Stimulated activated naive CD4-positive, alpha-beta T cell treated with Interleukin-2 at 50 U/mL for 16 hours (primary cell): ENCODE measurements around the gene ARL14.
"Not testable (repeated sequence)": the region's sequence is repeated elsewhere in the genome, so short reads cannot be mapped to it uniquely, and the experiment has no call there.

Source experiments
- DNase-seq: peaks from one replicate; lab custom pipeline; 2025; lab: John Stamatoyannopoulos, UW

ARL14 gene

DNA sequence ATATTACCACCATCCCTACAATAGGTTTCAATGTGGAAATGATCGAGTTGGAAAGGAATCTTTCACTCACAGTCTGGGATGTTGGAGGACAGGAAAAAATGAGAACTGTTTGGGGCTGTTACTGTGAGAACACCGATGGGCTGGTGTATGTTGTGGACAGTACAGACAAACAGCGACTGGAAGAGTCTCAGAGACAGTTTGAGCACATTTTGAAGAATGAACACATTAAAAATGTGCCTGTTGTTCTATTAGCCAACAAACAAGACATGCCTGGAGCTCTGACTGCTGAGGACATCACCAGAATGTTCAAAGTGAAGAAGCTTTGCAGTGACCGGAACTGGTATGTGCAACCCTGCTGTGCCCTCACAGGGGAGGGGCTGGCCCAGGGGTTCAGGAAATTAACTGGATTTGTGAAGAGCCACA lies 510 bp downstream of the ARL14 start:
- no peak for DNase-seq

DNA sequence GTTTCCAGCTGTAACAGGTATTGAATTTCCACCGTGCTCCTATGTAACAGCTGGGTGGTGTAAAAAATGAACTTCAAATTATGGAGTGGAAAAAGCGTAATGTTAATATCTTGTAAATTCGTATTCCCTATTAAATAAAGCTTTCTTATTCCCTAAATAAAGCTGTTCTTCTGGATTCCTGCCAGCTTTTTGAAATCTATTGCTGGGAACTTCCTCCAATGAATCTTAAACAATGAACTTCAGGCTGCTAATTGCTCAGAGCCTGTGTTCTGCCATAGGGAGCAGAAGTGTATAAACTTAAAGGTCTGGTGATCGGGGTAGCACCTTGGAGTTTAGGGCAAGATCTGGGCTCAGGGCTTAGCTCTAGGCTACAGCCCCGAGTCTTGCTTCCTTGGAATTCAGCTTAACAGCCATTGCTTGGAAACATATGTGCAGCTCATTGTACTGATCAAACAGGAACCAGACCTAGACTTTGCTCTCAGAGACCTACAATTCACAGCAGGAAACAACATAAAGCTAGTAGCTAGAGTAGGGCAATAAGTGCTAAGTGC lies 1.4 kb downstream of the ARL14 start:
- DNase-seq: no peak

DNA sequence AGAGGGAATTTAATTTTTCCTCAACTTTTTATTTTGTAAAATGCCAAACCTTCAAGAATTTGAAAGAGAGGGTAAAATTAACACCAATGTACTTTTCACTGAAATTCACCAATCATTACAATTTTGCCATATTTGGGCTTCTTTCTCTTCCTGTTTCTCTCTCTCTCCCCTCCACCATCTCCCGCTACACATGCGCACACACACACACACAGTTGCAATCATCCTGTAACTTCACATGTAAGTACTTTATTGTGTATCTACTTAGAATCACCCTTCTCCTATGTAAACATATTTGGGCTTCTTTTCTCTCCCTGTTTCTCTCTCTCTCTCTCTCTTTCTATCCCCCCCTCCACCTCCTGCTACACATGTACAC lies 7.4 kb downstream of the ARL14 start:
- DNase-seq: no peak

DNA sequence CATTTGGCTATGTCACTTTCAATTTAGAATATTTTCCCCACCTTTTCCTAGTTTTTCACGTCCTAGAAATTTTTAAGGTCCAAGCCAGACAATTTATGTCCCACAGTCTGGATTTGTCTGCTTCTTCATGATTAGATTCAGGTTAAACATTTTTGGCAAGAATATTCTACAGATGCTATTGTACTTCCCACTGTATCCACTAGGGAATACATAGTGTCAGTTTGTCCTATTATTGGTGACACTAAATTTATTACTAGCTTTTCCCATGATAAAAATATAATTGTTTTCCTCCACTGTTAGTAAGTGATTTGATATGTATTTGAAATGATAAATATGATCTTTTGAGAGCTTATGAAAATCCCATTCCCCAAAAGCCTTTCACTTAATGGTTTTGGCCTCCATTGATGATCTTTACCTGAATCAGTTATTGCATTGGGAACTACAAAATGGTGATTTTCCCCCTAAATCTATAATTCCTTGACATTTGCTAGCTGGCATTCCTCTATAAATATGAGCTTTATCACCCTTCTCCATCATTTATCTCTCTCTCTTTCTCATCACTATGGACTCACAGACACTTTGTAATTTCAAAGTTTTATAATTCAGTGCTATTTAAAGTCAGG lies 8.3 kb downstream of the ARL14 start:
- DNase-seq: no peak

DNA sequence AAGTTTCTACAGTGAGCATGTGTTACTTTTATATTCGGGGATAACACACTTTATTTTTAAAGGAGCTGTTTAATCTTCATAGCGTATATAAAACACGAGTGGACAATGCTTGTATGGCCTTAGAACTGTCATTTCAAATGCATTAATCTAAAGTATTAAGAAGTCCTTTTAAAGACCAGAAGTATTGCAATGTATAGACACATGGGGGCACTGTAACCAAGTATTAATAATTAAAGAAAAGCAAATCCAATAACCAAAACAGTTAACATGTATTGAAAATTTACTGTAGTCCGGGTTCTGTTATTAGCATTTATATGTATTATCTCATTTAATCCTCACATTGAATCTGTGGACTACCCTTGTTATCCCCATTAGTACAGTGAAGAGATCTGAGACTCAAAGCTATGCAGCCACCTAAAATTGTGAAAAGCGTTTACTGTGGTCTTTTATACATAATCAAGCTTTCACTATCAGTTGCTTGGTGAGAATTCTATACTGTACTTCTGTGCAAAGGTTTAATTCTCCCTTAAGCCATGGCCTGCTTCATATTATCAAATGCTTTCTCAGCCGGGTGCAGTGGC lies 10.1 kb downstream of the ARL14 start:
- DNase-seq: no peak

DNA sequence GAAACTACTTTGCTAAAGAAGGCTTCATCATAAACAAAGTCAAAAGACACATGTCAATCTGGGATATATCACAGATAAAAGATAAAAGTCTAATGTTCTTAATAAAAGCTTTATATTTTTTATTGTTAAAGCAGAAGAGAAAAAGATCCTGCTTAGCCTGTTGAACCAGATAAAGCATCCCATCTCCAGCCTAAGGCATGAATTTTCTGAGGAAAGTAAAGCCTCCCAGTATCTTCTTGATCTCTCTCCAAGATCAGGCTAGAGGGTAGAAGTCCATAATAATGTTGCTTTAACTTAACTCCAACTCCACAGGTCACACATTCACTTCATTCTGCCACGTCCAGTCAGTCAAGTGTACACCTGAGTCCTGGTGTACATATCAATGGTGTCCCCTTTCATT lies 14.2 kb downstream of the ARL14 start:
- no peak for DNase-seq

DNA sequence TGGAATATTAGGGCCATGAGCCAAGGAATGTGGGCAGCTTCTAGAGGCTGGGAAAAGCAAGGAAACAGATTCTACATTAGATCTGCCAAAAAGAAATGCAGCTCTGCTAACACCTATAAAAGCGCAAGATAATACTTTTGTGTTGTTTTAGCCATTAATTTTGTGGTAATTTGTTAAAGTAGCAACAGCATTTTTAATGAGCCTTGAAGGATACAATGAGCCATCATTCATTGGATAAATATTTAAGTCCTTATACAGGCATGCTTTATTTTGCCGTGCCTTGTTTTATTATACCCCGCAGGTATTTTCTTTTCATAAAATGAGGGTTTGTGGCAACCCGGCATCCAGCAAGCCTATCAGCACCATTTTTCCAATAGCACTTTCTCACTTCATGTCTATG lies 15.0 kb downstream of the ARL14 start:
- DNase-seq: no peak

DNA sequence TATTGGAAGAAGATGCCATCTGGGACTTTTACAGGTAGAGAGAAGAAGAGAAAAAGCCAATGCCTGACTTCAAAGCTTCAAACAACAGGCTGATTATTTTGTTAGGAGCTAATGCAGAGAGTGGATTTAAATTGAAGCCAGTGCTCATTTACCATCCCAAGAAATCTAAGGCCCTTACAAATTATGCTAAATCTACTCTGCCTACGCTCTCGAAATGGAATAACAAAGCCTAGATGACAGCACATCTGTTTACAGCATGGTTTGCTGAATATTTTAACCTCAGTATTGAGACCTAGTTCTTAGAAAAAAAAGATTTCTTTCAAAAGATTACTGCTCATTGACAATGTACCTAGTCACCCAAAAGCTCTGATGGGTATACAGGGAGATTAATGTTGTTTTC lies 16.2 kb downstream of the ARL14 start:
- DNase-seq: no peak

DNA sequence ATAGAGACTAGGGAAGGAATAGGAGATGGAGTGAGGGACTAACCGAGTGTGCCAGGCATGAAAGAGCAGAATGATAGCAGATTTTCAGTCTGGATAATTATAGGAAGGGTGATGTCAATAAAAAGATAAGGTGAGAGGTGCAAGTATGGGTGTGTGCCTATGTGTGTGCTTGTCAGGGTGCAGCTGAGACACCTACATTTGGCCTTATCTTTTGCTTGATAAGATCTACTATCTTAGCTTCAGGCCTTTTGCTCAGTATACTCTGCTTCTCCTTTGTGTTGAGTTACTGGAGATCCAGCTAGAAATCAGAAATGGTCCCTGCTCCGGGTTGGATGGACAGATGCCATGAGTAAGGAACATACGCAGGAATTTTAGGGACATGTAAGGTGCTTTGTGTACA lies 17.4 kb downstream of the ARL14 start:
- DNase-seq: no peak

DNA sequence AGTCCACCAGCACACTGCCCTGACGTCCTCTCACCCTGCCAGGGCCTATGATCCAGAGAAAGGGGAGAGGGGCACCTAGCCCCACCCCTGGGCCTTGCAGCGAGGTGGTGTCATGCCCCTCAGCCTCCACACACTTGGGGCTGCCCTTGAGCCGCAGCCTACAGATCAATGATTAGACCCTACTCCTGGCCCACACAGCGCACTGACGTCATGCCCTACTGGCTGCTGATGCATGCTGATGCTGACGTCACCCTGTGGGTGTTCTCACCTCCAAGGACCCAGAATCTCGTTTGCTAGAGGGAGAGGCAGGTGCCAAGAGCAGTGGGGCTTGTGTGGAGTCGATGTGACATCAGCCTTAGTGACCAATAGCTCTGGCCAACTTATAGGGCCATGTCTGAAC lies 18.0 kb downstream of the ARL14 start:
- no peak for DNase-seq

DNA sequence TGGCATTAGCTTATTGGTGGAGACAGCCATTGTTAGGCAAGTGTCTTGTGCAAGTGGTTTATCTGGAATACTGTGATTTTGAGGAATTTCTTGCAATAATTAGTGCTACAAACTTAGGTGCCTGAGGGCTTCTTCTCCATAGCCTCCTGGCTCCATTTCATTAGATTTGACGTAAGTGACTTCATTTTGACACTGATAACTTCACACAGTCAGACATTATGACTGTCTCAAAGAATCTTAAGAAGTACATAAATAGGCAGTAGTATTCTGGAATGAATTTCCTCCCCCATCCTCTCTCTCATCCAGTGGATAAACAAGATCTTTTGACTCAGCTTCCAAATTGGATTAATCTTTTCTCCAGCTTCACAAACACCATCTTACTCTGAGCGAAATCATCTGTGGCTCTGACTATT lies 19.0 kb downstream of the ARL14 start:
- DNase-seq: no peak

DNA sequence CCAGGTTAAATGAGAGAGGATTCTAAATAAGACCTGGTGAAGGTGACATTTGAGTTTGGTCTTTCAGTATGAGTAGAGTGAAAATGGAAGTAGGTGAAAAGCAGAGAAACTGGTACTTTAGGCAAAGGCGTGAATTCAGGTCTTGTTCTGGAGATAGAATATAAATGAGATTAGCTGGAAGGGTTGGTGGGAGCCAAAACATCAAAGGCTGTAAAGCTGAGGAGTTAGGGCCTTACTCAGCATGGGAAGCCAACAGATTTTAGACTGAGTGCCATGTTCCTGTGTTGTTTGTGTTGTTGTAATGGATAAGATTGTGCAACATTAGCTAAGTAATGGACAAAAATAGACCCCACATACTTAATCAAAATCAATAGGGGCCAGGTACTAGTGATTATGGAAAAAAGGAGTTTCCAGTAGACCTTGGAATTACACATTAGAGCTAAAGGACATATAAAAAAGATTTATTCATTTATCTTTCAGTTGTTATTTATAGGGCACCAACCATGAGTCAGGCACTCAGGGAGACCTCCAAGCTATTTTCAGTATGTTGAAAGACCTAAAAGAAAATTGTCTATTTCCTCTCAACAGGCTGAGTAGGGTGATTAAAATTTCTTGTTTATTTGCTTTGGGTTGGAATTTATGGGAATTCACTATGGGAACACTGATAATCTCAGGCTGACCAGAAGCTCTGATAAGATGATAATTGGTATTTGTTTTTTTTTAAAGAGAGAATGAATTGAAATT lies 20.8 kb downstream of the ARL14 start:
- DNase-seq: no peak

DNA sequence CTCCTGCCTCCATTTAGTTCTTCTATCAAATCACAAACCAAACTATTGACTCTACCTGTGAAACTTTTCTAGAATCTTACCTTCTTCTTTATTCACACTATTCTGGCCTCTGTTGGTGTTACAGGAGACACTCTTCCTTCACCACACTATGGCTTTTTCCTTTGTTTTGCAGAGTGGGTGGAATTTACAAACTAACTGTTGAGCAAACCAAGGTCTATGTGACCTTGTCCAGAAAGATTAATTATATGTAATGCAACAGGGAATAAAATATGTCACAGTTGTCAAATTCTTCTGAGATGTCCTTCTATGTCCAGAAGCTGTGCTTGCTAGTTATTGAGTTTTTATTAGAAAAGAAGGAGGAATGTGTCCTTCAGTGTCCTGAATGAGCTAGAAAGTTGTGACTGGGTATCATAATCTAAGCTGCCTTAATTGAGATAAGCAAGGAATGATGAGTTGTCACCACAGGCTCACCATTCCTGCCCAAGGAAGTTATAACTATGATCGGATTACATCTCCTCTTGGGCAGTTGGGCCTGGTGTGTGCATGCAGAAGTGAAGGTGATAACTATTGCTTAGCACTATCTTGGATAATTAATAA lies 21.7 kb downstream of the ARL14 start:
- DNase-seq: no peak

DNA sequence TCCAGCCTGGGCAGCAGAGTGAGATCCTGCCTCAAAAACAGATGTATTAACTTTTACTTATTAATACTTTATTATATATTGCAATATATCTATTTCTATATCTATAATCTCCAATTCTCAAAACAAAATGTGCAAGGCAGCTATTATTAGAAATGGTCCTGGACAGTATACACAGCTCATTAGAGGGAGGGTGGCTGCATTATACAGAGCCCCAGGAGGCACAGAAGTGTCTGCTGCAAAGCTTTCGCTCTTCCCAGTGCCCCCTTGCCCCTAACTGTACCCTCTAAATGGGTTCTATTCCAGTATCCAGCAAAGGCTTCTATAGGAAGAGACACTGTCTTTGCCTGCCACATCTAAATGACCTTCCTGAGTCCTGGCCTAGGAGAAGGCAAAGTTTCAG lies 24.5 kb downstream of the ARL14 start:
- no peak for DNase-seq

DNA sequence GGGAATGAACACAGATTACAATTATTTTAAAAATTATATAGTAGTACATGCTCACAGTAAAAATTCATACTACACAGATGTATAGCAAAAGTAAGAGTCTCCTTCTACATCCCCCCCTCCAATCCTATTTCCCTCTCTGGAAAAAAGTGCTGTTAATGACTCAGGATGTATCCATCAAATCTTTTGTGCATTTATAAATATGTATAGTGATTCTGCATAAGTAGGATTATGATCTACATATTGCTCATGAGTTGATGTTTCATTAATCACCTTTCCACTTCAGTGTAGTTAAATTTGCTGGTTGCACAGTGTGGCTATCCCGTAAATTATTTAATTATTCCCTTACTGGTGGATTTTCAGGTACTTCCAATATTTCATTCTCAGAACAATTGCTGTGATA lies 25.3 kb downstream of the ARL14 start:
- no peak for DNase-seq

DNA sequence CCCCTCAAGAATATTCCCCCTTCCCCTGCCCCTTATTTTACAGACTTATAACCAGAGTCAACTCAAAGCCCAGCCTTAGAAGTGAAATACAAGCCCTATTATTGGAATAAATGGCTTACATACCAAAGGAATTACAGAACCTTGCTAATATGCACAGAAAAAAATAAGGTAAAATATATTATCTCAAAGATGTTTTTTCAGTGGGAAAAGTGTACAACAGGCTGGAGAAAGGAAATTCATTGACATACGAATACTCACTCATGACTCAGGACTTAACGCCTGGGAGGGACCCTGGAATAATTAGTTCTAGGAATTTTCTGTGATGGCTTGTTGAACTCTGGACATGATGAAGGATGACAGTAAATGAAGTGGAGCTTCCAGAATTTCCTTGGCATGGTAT lies 27.0 kb downstream of the ARL14 start:
- DNase-seq: no peak

DNA sequence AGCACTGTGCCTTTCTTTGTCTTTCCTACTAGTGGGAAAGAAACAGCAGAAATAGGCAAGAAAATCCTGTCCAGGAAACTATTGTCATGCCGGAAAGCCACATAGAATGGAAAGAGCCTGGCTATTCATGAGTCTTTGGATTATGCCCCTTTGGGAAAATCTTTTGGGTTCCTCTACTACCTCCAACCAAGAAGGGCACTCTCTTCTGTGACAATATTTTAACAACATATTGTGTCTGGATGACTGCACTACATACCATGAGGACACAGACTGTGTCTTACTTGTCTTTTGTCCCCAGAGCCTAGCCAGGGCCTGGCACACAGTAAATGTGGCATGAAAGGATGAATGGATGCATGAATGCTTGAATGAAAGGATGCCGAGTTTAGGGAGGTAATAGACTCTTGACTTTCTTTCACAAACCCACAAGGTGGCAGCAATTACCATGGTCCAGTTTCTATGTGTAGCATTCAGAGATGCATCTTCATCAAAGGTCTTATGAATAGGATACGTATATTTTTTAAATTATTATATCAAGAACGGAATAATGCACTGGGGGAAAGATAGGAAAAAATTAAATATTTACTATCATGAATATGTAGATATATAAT lies 30.3 kb downstream of the ARL14 start:
- no peak for DNase-seq

DNA sequence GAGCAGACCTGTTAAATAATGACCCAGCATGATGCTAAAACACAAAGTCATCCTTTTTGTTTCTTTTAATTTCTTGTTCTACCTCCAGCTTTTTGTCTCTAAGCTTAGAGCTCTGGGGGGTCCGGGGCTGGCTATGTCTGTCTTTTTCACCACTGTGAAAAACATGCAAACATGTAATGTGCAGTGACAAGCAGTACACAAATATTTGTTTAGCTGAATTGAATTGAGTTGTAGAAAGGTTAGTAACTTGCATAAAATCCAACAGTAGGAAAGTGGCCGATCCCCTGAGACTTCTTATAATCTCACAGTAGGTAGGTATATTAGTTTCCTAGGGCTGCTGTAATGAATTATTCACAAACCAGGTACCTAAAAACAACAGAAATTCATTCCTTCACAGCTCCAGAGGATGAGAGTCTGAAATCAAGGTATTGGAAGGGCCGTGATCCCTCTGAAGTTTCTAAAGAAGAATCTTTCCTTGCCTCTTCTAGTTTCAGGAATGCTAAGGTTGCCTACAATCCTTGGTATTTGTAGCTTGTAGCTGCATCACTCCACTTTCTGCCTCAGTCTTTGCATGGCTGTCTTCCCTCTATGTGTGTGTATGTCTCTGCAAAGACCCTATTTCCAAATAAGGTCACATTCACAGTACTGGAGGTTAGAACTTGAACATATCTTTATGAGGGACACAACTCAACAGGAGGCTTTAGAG lies 32.7 kb downstream of the ARL14 start:
- DNase-seq: no peak

DNA sequence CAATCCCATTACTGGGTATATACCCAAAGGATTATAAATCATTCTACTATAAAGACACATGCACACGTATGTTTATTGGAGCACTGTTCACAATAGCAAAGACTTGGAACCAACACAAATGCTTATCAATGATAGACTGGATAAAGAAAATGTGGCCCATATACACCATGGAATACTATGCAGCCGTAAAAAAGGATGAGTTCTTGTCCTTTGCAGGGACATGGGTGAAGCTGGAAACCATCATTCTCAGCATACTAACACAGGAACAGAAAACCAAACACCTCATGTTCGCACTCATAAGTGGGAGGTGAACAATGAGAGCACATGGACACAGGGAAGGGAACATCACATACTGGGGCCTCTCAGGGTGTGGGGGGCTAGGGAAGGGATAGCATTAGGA lies 36.2 kb downstream of the ARL14 start:
- DNase-seq: not testable (repeated sequence)

DNA sequence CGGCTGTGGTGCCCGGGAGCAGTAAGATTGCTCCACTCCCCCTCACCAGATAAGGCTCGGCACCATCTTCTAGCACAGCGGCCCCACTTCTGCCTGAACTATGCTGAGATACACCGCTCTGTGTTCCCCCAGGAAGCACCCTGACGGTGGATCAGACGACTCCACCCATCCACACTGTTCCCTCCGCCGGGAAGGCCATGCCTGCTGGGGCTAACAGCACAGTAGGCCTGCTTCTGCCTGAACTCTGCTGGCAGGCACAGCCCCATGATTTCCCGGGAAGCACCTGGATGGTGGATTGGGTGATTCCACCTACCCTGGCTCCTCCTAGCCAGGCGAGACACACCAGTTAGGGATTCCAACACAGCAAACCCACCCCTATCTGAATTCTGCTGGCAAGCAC lies 42.8 kb downstream of the ARL14 start:
- no peak for DNase-seq

DNA sequence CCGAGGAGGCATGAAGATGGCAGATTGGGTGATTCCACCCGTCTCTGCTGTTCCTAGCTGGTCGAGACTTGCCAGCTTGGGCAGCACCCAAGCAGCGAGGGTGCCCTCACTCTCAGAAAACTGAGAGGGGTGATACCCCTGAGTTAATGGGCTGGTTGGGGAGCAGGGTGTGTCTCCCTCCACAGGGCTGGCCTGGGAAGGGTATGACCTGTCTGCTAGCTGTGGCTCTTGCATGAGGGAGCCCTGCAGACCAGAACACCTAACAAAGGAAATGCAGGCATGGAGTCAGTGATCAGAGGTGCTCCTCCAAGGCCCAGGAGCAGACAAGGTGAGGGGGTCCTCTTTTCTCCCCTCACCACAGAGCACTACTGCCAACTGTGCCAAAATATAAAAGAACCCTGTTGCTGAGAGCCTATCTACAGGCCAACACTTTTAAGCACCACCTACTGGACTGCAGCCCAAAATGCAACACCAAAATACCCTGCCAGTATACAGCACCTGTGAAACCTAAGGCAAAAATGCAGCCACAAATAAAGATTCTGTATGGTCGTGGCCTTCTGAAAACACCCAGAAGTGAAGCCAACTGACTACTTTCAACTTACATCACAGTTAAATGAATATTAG lies 43.3 kb downstream of the ARL14 start:
- no peak for DNase-seq

DNA sequence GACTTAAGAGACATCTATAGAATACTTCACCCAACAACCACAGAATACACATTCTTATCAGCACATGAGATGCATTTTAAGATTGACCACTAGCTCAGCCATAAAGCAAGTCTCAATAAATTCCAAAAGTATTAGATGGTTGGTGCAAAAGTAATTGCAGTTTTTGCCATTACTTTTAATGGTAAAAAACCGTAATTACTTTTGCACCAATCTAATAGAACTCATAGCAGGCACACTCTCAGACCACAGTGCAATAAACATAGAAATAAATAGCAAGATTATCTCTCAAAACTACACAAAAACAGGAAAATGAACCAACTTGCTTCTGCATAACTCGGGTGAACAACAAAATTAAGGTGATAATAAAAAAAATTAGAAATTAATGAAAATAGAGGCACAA lies 45.4 kb downstream of the ARL14 start:
- DNase-seq: no peak
